CD4-positive, alpha-beta T cell treated with Interleukin-6 for 4 hours (primary cell): ENCODE measurements around the gene P2RY6.

Experiments used
- DNase-seq: peaks from one replicate; pipeline ENCODE4 v3.0.0-alpha.2; 2020; ENCODE audit warnings: mixed read lengths

The P2RY6 gene

GRCh38 chr11:73340164-73340563 lies 68.0 kb downstream of the P2RY6 start:
- no peak for DNase-seq

GRCh38 chr11:73342633-73343032 lies 70.5 kb downstream of the P2RY6 start:
- no peak for DNase-seq

- no peak for DNase-seq
Observed at GRCh38 chr11:73343076-73343873, 71.1 kb downstream of the P2RY6 start.

- no peak for DNase-seq
Observed at GRCh38 chr11:73344191-73344607, 72.1 kb downstream of the P2RY6 start.

GRCh38 chr11:73345481-73346160 lies 73.5 kb downstream of the P2RY6 start:
- no peak for DNase-seq

- no peak for DNase-seq
Observed at GRCh38 chr11:73346186-73346935, 74.2 kb downstream of the P2RY6 start.

GRCh38 chr11:73347067-73347466 lies 74.9 kb downstream of the P2RY6 start:
- no peak for DNase-seq
